H1 (cell line): ENCODE data around the gene TMEM120A. TPM values are rescaled to one million over a fixed set of nuclear protein-coding genes. Genes with fewer than 3 reads are reported as not detected.

Source experiments
- CTCF ChIA-PET: fragments of 300-600 bp; sonication (Branson Sonifier 250); formaldehyde crosslinking; loops from one replicate; lab custom pipeline; 2021; ENCODE audit not compliant: partially characterized antibody; lab: Charles Lee
- POLR2A ChIA-PET: fragments of 300-600 bp; sonication (Branson Sonifier 250); formaldehyde crosslinking; loops from one replicate; lab custom pipeline; 2021; ENCODE audit warnings: inconsistent platforms; ENCODE audit not compliant: partially characterized antibody; lab: Charles Lee
- DNase-seq, 2 experiments: peaks; one replicate each; pipeline versions ENCODE4 v3.0.0 to v3.0.0-alpha.2; 2010 to 2022; ENCODE audit warnings: low spot score in 2 of 2, low read depth in 1 of 2, mixed read lengths in 1 of 2
- FAIRE-seq: peaks from 2 replicates; lab custom pipeline; 2011; peaks lifted over from hg19 to GRCh38; lab: Jason Lieb, UNC
- H2AFZ ChIP-seq: 2 replicates; pipeline ENCODE4 v1.8.1; 2012; ENCODE audit warnings: low read length, inconsistent platforms
- H2AK5ac ChIP-seq: 2 replicates; pipeline ENCODE4 v1.6.1; 2013; ENCODE audit warnings: low read depth, low read length
- H2BK120ac ChIP-seq: replicated peaks from 2 replicates; pipeline ENCODE3; 2013; ENCODE audit warnings: low read depth, low read length, inconsistent platforms
- H2BK12ac ChIP-seq: 2 replicates; pipeline ENCODE4 v1.6.1; 2013; ENCODE audit warnings: low read depth, low read length
- H2BK15ac ChIP-seq: 2 replicates; pipeline ENCODE4 v1.6.1; 2013; ENCODE audit warnings: low read length
- H2BK20ac ChIP-seq: 2 replicates; pipeline ENCODE4 v1.6.1; 2013; ENCODE audit warnings: low read length
- H2BK5ac ChIP-seq: 2 replicates; pipeline ENCODE4 v1.6.1; 2013; ENCODE audit warnings: low read depth, low read length
- H3K14ac ChIP-seq: 2 replicates; pipeline ENCODE4 v1.6.1; 2013; ENCODE audit warnings: inconsistent platforms; ENCODE audit not compliant: insufficient read length
- H3K18ac ChIP-seq: 2 replicates; pipeline ENCODE4 v1.6.1; 2013; ENCODE audit warnings: low read length; ENCODE audit errors: extremely low read depth
- H3K23ac ChIP-seq: 2 replicates; pipeline ENCODE4 v1.6.1; 2013; ENCODE audit warnings: inconsistent platforms; ENCODE audit not compliant: insufficient read length
- H3K23me2 ChIP-seq: 2 replicates; pipeline ENCODE4 v1.6.1; 2013; ENCODE audit warnings: low read depth, low read length
- H3K27ac ChIP-seq: 2 replicates; pipeline ENCODE4 v1.6.1; 2011; ENCODE audit warnings: low read depth, low read length, inconsistent platforms
- H3K27me3 ChIP-seq, 4 experiments: replicated peaks in 1 of 4; 1 replicate in 1 of 4; 2 replicates in 3 of 4; pipeline versions ENCODE4 v1.6.1 to v1.8.1; 2011 to 2013; ENCODE audit warnings: low read length in 3 of 4, mild to moderate bottlenecking in 3 of 4, inconsistent platforms in 2 of 4, mixed read lengths in 2 of 4, moderate library complexity in 1 of 4; ENCODE audit not compliant: control insufficient read depth in 3 of 4, insufficient read depth in 3 of 4; ENCODE audit errors: extremely low read depth in 1 of 4
- H3K36me3 ChIP-seq, 4 experiments: 2 replicates each; pipeline versions ENCODE4 v1.6.1 to v1.8.1; 2011 to 2013; ENCODE audit warnings: mild to moderate bottlenecking in 4 of 4, low read length in 3 of 4, moderate library complexity in 2 of 4, control low read depth in 1 of 4, inconsistent platforms in 1 of 4; ENCODE audit not compliant: insufficient read depth in 4 of 4, control insufficient read depth in 2 of 4
- H3K4ac ChIP-seq: replicated peaks from 2 replicates; pipeline ENCODE3; 2013; ENCODE audit warnings: low read length, low read depth, mixed read lengths, inconsistent platforms; ENCODE audit not compliant: insufficient read length
- H3K4me1 ChIP-seq, 4 experiments: replicated peaks in 1 of 4; 1 replicate in 1 of 4; 2 replicates in 3 of 4; pipeline versions ENCODE4 v1.6.1 to v1.8.1; 2011 to 2013; ENCODE audit warnings: low read length in 3 of 4, inconsistent platforms in 2 of 4, mixed read lengths in 1 of 4; ENCODE audit not compliant: insufficient read depth in 4 of 4, control insufficient read depth in 3 of 4
- H3K4me2 ChIP-seq, 2 experiments: 2 replicates each; pipeline versions ENCODE4 v1.6.1 to v1.8.1; 2011 to 2013; ENCODE audit warnings: low read depth in 2 of 2, low read length in 2 of 2, control low read depth in 1 of 2, inconsistent platforms in 1 of 2, mild to moderate bottlenecking in 1 of 2; ENCODE audit not compliant: insufficient read depth in 1 of 2
- H3K4me3 ChIP-seq, 4 experiments: fragments of 200-600, 300-600 bp in 1 of 4; sonication (generic), shearing (Covaris generic), sonication (Bioruptor Twin) in 1 of 4; 2 replicates each; pipeline versions ENCODE4 v1.5.1 to v1.8.1; 2011 to 2016; ENCODE audit warnings: low read length in 4 of 4, low read depth in 3 of 4, control low read depth in 2 of 4, inconsistent platforms in 2 of 4, mild to moderate bottlenecking in 2 of 4, mixed read lengths in 1 of 4, moderate library complexity in 1 of 4; ENCODE audit not compliant: insufficient read depth in 2 of 4; ENCODE audit errors: extremely low read depth in 1 of 4
- H3K56ac ChIP-seq: replicated peaks from 2 replicates; pipeline ENCODE3; 2013; ENCODE audit warnings: low read depth, mild to moderate bottlenecking, mixed read lengths, low read length, inconsistent platforms; ENCODE audit not compliant: insufficient read length
- H3K79me1 ChIP-seq: 2 replicates; pipeline ENCODE4 v1.6.1; 2013; ENCODE audit warnings: low read depth, low read length, control low read depth
- H3K79me2 ChIP-seq, 2 experiments: 2 replicates each; pipeline versions ENCODE4 v1.6.1 to v1.8.1; 2012 to 2013; ENCODE audit warnings: low read length in 2 of 2, mild to moderate bottlenecking in 2 of 2, inconsistent platforms in 1 of 2; ENCODE audit not compliant: insufficient read depth in 2 of 2, control insufficient read depth in 1 of 2
- H3K9ac ChIP-seq, 4 experiments: replicated peaks in 1 of 4; 1 replicate in 1 of 4; 2 replicates in 3 of 4; pipeline versions ENCODE4 v1.6.1 to v1.8.1; 2011 to 2013; ENCODE audit warnings: low read depth in 3 of 4, low read length in 3 of 4, control low read depth in 2 of 4, mild to moderate bottlenecking in 2 of 4, moderate library complexity in 2 of 4, inconsistent platforms in 1 of 4; ENCODE audit errors: extremely low read depth in 1 of 4
- H3K9me3 ChIP-seq, 2 experiments: 2 replicates each; pipeline versions ENCODE4 v1.6.1 to v1.8.1; 2012 to 2013; ENCODE audit warnings: mild to moderate bottlenecking in 2 of 2, moderate library complexity in 2 of 2, control low read depth in 1 of 2, inconsistent platforms in 1 of 2, low read depth in 1 of 2, low read length in 1 of 2, mixed read lengths in 1 of 2; ENCODE audit not compliant: insufficient read depth in 2 of 2
- H4K20me1 ChIP-seq, 2 experiments: replicated peaks in 1 of 2; 2 replicates each; pipeline versions ENCODE3 to v1.8.1; 2011 to 2013; ENCODE audit warnings: inconsistent platforms in 2 of 2, low read length in 2 of 2, mild to moderate bottlenecking in 1 of 2; ENCODE audit not compliant: insufficient read depth in 2 of 2, control insufficient read depth in 1 of 2
- H4K5ac ChIP-seq: 2 replicates; pipeline ENCODE4 v1.6.1; 2013; ENCODE audit warnings: low read length, low read depth, mixed read lengths, inconsistent platforms; ENCODE audit not compliant: insufficient read length
- H4K8ac ChIP-seq: 2 replicates; pipeline ENCODE4 v1.8.0; 2013; ENCODE audit warnings: mild to moderate bottlenecking, moderate library complexity, low read length, inconsistent platforms; ENCODE audit not compliant: insufficient read depth; ENCODE audit errors: extremely low read depth
- H4K91ac ChIP-seq: replicated peaks from 2 replicates; pipeline ENCODE3; 2013; ENCODE audit warnings: low read length, mixed read lengths, inconsistent platforms; ENCODE audit not compliant: insufficient read length
- CEBPB ChIP-seq: IDR thresholded peaks from 2 replicates; pipeline ENCODE4 v1.6.1; 2012; ENCODE audit warnings: low read depth, low read length
- FOSL1 ChIP-seq: IDR thresholded peaks from 2 replicates; pipeline ENCODE4 v1.6.1; 2011; ENCODE audit warnings: mild to moderate bottlenecking, low read depth, low read length, moderate library complexity; ENCODE audit not compliant: insufficient read depth
- NANOG ChIP-seq: IDR thresholded peaks from 2 replicates; pipeline ENCODE4 v1.6.1; 2011; ENCODE audit warnings: low read length, low read depth, mild to moderate bottlenecking, inconsistent platforms; ENCODE audit not compliant: insufficient read depth, poor library complexity, severe bottlenecking
- RAD21 ChIP-seq, 2 experiments: IDR thresholded peaks in 1 of 2; conservative IDR thresholded peaks in 1 of 2; 2 replicates each; pipeline ENCODE4 v1.6.1; 2011; ENCODE audit warnings: low read depth in 2 of 2, low read length in 2 of 2, improper control_type of control experiment in 1 of 2, inconsistent platforms in 1 of 2, mild to moderate bottlenecking in 1 of 2, moderate library complexity in 1 of 2
- SIX5 ChIP-seq: IDR thresholded peaks from 2 replicates; pipeline ENCODE4 v1.6.1; 2011; ENCODE audit warnings: mild to moderate bottlenecking, low read depth, low read length
- TAF7 ChIP-seq: optimal IDR thresholded peaks from 2 replicates; pipeline ENCODE3; 2011; ENCODE audit warnings: low read depth, mild to moderate bottlenecking, inconsistent platforms, low read length, moderate library complexity, borderline replicate concordance
- TCF12 ChIP-seq: IDR thresholded peaks from 2 replicates; pipeline ENCODE4 v1.6.1; 2011; ENCODE audit warnings: low read depth, mild to moderate bottlenecking, low read length
- WGBS, 2 experiments: shearing (Covaris generic) in 1 of 2; methylation state at CpG; one replicate each; pipeline versions ENCODE4 v1.1.6 to v1.1.7; 2013 to 2015; ENCODE audit warnings: low lambda C conversion rate in 2 of 2, mixed read lengths in 2 of 2, inconsistent platforms in 1 of 2, low coverage in 1 of 2, missing lambda C conversion rate in 1 of 2; ENCODE audit not compliant: insufficient replicate concordance in 2 of 2, insufficient coverage in 1 of 2, insufficient read length in 1 of 2; ENCODE audit errors: extremely low coverage in 1 of 2, missing lambda C conversion rate in 1 of 2; 5-methylcytosine and 5-hydroxymethylcytosine counted together
- long read RNA-seq, 2 experiments: library from RNA in 1 of 2; library from capped mRNA in 1 of 2; stranded (forward); transcript quantifications; one replicate each; pipeline ENCODE4 v2.0.0, GENCODE V29; 2021; ENCODE audit warnings: inconsistent platforms in 1 of 2
- polyA minus RNA-seq, 3 experiments: library from RNA; depleted of rRNA, polyadenylated mRNA; stranded (reverse); fragments of >200 nt; gene quantifications; 1 replicate in 2 of 3; 2 replicates in 1 of 3; pipeline ENCODE4 v1.2.3, GENCODE V29; 2011
- polyA plus RNA-seq, 7 experiments: library from polyadenylated mRNA; depleted of rRNA in 3 of 7; stranded (reverse) in 5 of 7; unstranded in 2 of 7; fragments of >200 nt in 5 of 7; fragments of 200-250 nt in 2 of 7; gene quantifications; 1 replicate in 5 of 7; 2 replicates in 1 of 7; 4 replicates in 1 of 7; pipeline versions ENCODE4 v1.2.1 to v1.2.3, GENCODE V29; 2011 to 2013; ENCODE audit warnings: missing spikeins in 2 of 7, mixed read lengths in 2 of 7
- total RNA-seq: library from RNA; stranded (reverse); fragmentation: NEBNext Ultra II Directional; extraction: Animal tissue kit (Norgen Biotek cat#: 25700); gene quantifications from 2 replicates; pipeline ENCODE4 v1.2.1, GENCODE V29; 2021

The TMEM120A gene
- total RNA-seq (15.6 and 21.2 TPM in 2 replicates), polyA plus RNA-seq (2011; rRNA removed) (48.8 and 49.9 TPM in 2 replicates), polyA minus RNA-seq (2011; rRNA and poly(A)+ RNA removed) (73.1 and 86.8 TPM in 2 replicates)
- 39.3 TPM for polyA plus RNA-seq (2011; cell fraction: cytosol; rRNA removed)
- polyA plus RNA-seq (2011; cell fraction: nucleus; rRNA removed): 61.7 TPM
- polyA plus RNA-seq (2012, experiment 1 of 2): 22.0 to 30.6 TPM (median 26.8 TPM) in 4 replicates
- 35.9 TPM for polyA plus RNA-seq (2012, experiment 2 of 2)
- polyA plus RNA-seq (2013, experiment 1 of 2): 22.2 TPM
- polyA plus RNA-seq (2013, experiment 2 of 2): 24.9 TPM
- polyA minus RNA-seq (2011; cell fraction: cytosol; rRNA and poly(A)+ RNA removed): 11.7 TPM
- 20.8 TPM for polyA minus RNA-seq (2011; cell fraction: nucleus; rRNA and poly(A)+ RNA removed)
- long read RNA-seq, experiment 1, transcript TMEM120A-214 (12 exons, 1,456 nt): major isoform, 6 of 19 reads
- long read RNA-seq, experiment 1, partial matches to known transcripts: 6 of 19 reads
- long read RNA-seq, experiment 1, other reads (novel, unspliced or antisense): 4 of 19 reads
- long read RNA-seq, experiment 2, transcript TMEM120A-214 (12 exons, 1,456 nt): major isoform, 9 of 16 reads
- long read RNA-seq, experiment 2, partial matches to known transcripts: 0 of 16 reads
- long read RNA-seq, experiment 2, other reads (novel, unspliced or antisense): 5 of 16 reads

DNA sequence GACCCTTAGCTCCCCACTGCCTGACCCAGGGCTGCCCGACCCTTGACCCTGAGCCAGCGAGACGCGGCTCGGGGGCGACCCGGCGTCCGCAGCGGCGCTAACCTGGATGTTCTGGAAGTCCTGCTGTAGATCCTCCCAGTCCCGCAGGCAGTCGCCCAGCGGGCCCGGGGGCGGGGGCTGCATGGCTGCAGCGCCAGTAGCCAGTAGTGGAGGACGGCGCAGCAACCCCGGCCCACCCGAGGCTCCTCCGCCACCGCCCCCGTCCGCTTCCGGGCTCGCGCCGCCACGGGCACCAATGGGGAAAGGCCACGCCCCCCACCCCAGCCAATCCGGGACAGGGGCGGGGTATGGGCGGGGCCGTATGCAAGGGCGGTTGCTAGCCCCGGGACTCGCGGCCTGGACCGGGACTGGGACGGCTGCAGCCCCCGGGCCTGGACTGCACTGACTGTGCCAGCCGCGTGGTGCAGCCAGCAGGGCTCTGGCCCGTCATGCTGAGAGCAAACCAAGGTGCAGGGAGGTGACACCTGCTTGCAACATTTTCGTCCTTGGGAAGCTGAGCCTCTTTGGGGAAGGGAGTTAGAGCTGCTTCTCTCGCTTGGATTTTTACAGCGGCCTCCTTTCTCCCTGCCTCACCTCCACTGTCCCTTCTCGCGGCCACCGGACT, at the start of gene TMEM120A:
TSS of gene TMEM120A (minus strand) at position 208 of the 664 bp plus-strand sequence. CDS start at position 183, 25 bp downstream.
- CTCF ChIA-PET: interaction anchor here (6.3 kb wide), 1 partner anchor 25 kb away, joined by 41 read pairs; no protein-coding TSS in a partner anchor
- TF ChIP-seq CEBPB: no peak
- TF ChIP-seq TCF12: no peak
- TF ChIP-seq SIX5: no peak
- TF ChIP-seq NANOG: no peak
- TF ChIP-seq RAD21 (IDR thresholded peaks at IDR 0.05 in 1 of 2, conservative IDR thresholded peaks at IDR 0.05 in 1 of 2; ENCODE audit: low read depth in 2 of 2, low read length in 2 of 2): peak; percentile 2 to 16; a peak in 1 of 4 replicates
- no peak for TF ChIP-seq TAF7
- no peak for TF ChIP-seq FOSL1

More for the DNA sequence above, at the start of gene TMEM120A:
- peak within 1 kb of the TSS; percentile 35 to 68 (median 50); a peak in 6 of 7 replicates for H3K9ac ChIP-seq
- no peak within 1 kb of the TSS for H3K23ac ChIP-seq
- H2BK12ac ChIP-seq: peak within 1 kb of the TSS; percentile 75; the same call in 1 of the 2 replicates
- peak within 1 kb of the TSS; percentile 76; the same call in 1 of the 2 replicates for H2AK5ac ChIP-seq
- no peaks in the 10 kb centered on the region for H3K9me3 ChIP-seq
- peak within 1 kb of the TSS; percentile 47; the same call in 1 of the 2 replicates for H2AFZ ChIP-seq
- H3K56ac ChIP-seq: peak within 1 kb of the TSS; percentile 64
- POLR2A ChIA-PET: interaction anchor here (0.8 to 2.1 kb wide), 7 partner anchors 18 to 130 kb away, joined by 3 to 5 read pairs (median 3); partner anchors contain the start of genes MDH2 and STYXL1
- H2BK120ac ChIP-seq: peak within 1 kb of the TSS; percentile 95
- no peaks in the 10 kb centered on the region for H3K79me2 ChIP-seq
- H3K18ac ChIP-seq: peak within 1 kb of the TSS; percentile 78
- 7% methylated on average over 32 of the region's 51 CpGs; no CpG with 5 or more reads in 1 of the 2 experiments for WGBS, 2 experiments
- no peak within 1 kb of the TSS for H3K27ac ChIP-seq
- H3K4me2 ChIP-seq: peak within 1 kb of the TSS; percentile 62 to 96
- DNase-seq: peak; percentile 56 to 97
- H4K8ac ChIP-seq: peak within 1 kb of the TSS; percentile 62; the same call in 1 of the 2 replicates
- peak within 1 kb of the TSS; percentile 83; the same call in 1 of the 2 replicates for H2BK15ac ChIP-seq
- H3K23me2 ChIP-seq: peaks cover 13% of the 10 kb centered on the region; the same call in 1 of the 2 replicates
- H3K36me3 ChIP-seq: no peaks in the 10 kb centered on the region; a peak in 1 of 8 replicates
- H3K27me3 ChIP-seq: no peaks in the 10 kb centered on the region
- H2BK20ac ChIP-seq: no peak within 1 kb of the TSS
- peak within 1 kb of the TSS; percentile 94 for H4K5ac ChIP-seq
- H3K14ac ChIP-seq: no peak within 1 kb of the TSS
- H3K4ac ChIP-seq: peak within 1 kb of the TSS; percentile 53
- peak within 1 kb of the TSS; percentile 61 to 96 (median 68) for H3K4me3 ChIP-seq
- H4K20me1 ChIP-seq: no peaks in the 10 kb centered on the region
- peak within 1 kb of the TSS; percentile 73 for H4K91ac ChIP-seq
- no peaks in the 10 kb centered on the region for H3K79me1 ChIP-seq
- no peak for FAIRE-seq
- H3K4me1 ChIP-seq: peaks cover 0 to 28% (median 17%) of the 10 kb centered on the region in 4 experiments; a peak in 6 of 7 replicates
- H2BK5ac ChIP-seq: peak within 1 kb of the TSS; percentile 90
